ENCODE data around the gene HM13. TPM values are rescaled to one million over a fixed set of nuclear protein-coding genes. Genes with fewer than 3 reads are reported as not detected.

The HM13 gene
- total and polyA plus RNA-seq, 9 of the 15 experiments (the other 6 are each of a cell fraction or from before 2014, with no cell fraction given), result 7.7 to 136 (median 74.5) TPM

- TF ChIP-seq ZNF518B (CRISPR knock-in tag; IDR thresholded peaks at IDR 0.05) (no peak), NR4A1 (CRISPR knock-in tag; IDR thresholded peaks at IDR 0.05) (no peak; the same call in 1 of the 2 replicates), NR4A1 (tag; IDR thresholded peaks at IDR 0.05) (0 out of 2 replicates have a peak, but pooled peaks have one; percentile 34), RBBP5 (IDR thresholded peaks at IDR 0.05; ENCODE audit: borderline replicate concordance, insufficient read depth, low read length, poor library complexity, severe bottlenecking) (peak; percentile 43), ZNF449 (CRISPR knock-in tag; IDR thresholded peaks at IDR 0.05) (no peak), ZNF316 (IDR thresholded peaks at IDR 0.05) (no peak), TGIF2 (CRISPR knock-in tag; IDR thresholded peaks at IDR 0.05) (no peak), KAT7 (CRISPR knock-in tag; IDR thresholded peaks at IDR 0.05; ENCODE audit: borderline replicate concordance) (peak; percentile 86; the same call in 1 of the 2 replicates), SNAPC5 (CRISPR knock-in tag; IDR thresholded peaks at IDR 0.05) (no peak), ZNF785 (CRISPR knock-in tag; IDR thresholded peaks at IDR 0.05) (no peak), FOXK2 (conservative IDR thresholded peaks at IDR 0.05 in 1 of 2, IDR thresholded peaks at IDR 0.05 in 1 of 2; ENCODE audit: low read depth in 2 of 2) (peak; percentile 64 to 89), ZEB2 (IDR thresholded peaks at IDR 0.05) (peak; percentile 65; the same call in 1 of the 2 replicates), PREB (CRISPR knock-in tag; IDR thresholded peaks at IDR 0.05) (no peak), TCF7 (IDR thresholded peaks at IDR 0.05; ENCODE audit: borderline replicate concordance) (no peak), KHSRP (IDR thresholded peaks at IDR 0.05) (no peak)
Measured at GRCh38 chr20:31606804-31607639, 92.8 kb downstream of the HM13 start (continued).
